Peyer's patch (tissue), 4 donors: ENCODE data around the gene KLHL18.

Experiments used
- POLR2A ChIP-seq, 2 donors: fragments of 450-650 bp; IDR thresholded peaks; one replicate each; pipeline ENCODE4 v1.5.1; 2017; ENCODE audit warnings: antibody characterized with exemption in 2 of 2, mild to moderate bottlenecking in 2 of 2, moderate library complexity in 2 of 2
- TF ChIP-seq, protein P1 (sequence below), 6 experiments: fragments of 450-650 bp in 4 of 6; fragments of 200-600 bp in 2 of 6; sonication (generic) in 1 of 6; IDR thresholded peaks; one replicate each; pipeline ENCODE4 v1.5.1; 2017 to 2019; ENCODE audit warnings: antibody characterized with exemption in 6 of 6, mild to moderate bottlenecking in 3 of 6, moderate library complexity in 1 of 6

DNA sequence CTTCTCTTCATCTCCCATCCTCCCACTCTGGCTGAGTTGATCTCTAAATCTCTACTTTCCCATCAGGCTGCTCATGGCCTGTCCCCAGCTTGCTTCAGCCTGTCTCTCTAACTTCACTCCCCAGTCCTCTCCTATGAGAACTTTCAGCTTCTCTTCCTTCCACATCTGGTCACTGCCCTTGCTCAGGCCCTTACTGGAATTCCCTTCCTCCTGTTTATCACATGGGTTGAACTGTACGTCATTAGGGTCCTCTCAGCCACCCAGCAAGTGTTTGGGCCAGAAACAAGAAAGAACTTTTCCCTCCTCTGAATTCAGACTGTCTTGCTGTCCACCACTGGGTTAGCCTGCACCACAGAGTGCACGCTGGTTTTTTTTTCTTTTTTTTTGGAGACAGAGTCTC, 103.1 kb downstream of the KLHL18 start:
- TF ChIP-seq, protein P1, sequence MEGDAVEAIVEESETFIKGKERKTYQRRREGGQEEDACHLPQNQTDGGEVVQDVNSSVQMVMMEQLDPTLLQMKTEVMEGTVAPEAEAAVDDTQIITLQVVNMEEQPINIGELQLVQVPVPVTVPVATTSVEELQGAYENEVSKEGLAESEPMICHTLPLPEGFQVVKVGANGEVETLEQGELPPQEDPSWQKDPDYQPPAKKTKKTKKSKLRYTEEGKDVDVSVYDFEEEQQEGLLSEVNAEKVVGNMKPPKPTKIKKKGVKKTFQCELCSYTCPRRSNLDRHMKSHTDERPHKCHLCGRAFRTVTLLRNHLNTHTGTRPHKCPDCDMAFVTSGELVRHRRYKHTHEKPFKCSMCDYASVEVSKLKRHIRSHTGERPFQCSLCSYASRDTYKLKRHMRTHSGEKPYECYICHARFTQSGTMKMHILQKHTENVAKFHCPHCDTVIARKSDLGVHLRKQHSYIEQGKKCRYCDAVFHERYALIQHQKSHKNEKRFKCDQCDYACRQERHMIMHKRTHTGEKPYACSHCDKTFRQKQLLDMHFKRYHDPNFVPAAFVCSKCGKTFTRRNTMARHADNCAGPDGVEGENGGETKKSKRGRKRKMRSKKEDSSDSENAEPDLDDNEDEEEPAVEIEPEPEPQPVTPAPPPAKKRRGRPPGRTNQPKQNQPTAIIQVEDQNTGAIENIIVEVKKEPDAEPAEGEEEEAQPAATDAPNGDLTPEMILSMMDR (IDR thresholded peaks at IDR 0.05) = no peak
- no peak for TF ChIP-seq POLR2A (IDR thresholded peaks at IDR 0.05)
